ENCODE data around the gene ATRIP. TPM values are rescaled to one million over a fixed set of nuclear protein-coding genes. Genes with fewer than 3 reads are reported as not detected.
A peak's percentile ranks its signal among the peaks of the same experiment; 100 is the strongest.

ATRIP gene
- polyA plus RNA-seq, 1 donor from 2014 or later, result 11.1 TPM

DNA sequence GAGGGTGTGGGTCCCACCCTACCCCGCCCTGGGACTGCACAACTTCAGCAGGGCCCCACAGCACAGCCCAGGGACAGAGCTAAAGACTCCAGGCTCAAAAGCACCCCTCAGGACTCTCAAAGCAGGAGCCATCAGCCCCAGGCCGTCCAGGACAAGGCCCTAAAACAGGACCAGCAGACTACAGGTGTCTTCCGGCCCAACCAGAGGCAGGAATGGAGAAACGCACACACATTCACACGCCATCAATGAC, 26.1 kb downstream of the ATRIP start:
- H3K9me2 ChIP-seq (ENCODE audit: insufficient read depth, low read length), result no peaks in the 10 kb centered on the region
- H3K4me2 ChIP-seq (ENCODE audit: low read length), result peak overlapping the region; percentile 77
- no peaks in the 10 kb centered on the region for H3F3A ChIP-seq (ENCODE audit: insufficient read depth, low read length, poor library complexity, severe bottlenecking)
- TF ChIP-seq, protein P1, sequence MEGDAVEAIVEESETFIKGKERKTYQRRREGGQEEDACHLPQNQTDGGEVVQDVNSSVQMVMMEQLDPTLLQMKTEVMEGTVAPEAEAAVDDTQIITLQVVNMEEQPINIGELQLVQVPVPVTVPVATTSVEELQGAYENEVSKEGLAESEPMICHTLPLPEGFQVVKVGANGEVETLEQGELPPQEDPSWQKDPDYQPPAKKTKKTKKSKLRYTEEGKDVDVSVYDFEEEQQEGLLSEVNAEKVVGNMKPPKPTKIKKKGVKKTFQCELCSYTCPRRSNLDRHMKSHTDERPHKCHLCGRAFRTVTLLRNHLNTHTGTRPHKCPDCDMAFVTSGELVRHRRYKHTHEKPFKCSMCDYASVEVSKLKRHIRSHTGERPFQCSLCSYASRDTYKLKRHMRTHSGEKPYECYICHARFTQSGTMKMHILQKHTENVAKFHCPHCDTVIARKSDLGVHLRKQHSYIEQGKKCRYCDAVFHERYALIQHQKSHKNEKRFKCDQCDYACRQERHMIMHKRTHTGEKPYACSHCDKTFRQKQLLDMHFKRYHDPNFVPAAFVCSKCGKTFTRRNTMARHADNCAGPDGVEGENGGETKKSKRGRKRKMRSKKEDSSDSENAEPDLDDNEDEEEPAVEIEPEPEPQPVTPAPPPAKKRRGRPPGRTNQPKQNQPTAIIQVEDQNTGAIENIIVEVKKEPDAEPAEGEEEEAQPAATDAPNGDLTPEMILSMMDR (IDR thresholded peaks at IDR 0.05; ENCODE audit: poor library complexity, severe bottlenecking), result no peak
- TF ChIP-seq, protein P2, sequence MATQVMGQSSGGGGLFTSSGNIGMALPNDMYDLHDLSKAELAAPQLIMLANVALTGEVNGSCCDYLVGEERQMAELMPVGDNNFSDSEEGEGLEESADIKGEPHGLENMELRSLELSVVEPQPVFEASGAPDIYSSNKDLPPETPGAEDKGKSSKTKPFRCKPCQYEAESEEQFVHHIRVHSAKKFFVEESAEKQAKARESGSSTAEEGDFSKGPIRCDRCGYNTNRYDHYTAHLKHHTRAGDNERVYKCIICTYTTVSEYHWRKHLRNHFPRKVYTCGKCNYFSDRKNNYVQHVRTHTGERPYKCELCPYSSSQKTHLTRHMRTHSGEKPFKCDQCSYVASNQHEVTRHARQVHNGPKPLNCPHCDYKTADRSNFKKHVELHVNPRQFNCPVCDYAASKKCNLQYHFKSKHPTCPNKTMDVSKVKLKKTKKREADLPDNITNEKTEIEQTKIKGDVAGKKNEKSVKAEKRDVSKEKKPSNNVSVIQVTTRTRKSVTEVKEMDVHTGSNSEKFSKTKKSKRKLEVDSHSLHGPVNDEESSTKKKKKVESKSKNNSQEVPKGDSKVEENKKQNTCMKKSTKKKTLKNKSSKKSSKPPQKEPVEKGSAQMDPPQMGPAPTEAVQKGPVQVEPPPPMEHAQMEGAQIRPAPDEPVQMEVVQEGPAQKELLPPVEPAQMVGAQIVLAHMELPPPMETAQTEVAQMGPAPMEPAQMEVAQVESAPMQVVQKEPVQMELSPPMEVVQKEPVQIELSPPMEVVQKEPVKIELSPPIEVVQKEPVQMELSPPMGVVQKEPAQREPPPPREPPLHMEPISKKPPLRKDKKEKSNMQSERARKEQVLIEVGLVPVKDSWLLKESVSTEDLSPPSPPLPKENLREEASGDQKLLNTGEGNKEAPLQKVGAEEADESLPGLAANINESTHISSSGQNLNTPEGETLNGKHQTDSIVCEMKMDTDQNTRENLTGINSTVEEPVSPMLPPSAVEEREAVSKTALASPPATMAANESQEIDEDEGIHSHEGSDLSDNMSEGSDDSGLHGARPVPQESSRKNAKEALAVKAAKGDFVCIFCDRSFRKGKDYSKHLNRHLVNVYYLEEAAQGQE (IDR thresholded peaks at IDR 0.05; ENCODE audit: borderline replicate concordance), result no peak
- TF ChIP-seq RAD21 (conservative IDR thresholded peaks at IDR 0.05) (no peak), POLR2AphosphoS5 (IDR thresholded peaks at IDR 0.05) (no peak), MXI1 (conservative IDR thresholded peaks at IDR 0.05; ENCODE audit: poor library complexity, severe bottlenecking) (no peak), EZH2 (IDR thresholded peaks at IDR 0.05; ENCODE audit: borderline replicate concordance, insufficient read depth, low read length, poor library complexity, severe bottlenecking) (no peak), TAF1 (IDR thresholded peaks at IDR 0.05; ENCODE audit: low read depth) (peak; percentile 33)
- H3K4me3 ChIP-seq (ENCODE audit: low read length), result peak overlapping the region; percentile 73
- H4K20me1 ChIP-seq (ENCODE audit: insufficient read depth), result no peaks in the 10 kb centered on the region
- no peaks in the 10 kb centered on the region for H3K9me3 ChIP-seq (ENCODE audit: low read length)
- no peaks in the 10 kb centered on the region for H3K36me3 ChIP-seq (ENCODE audit: insufficient read depth, low read length)
- H2AFZ ChIP-seq (ENCODE audit: low read depth, low read length), result peak overlapping the region; percentile 99
- peaks cover 15% of the 10 kb centered on the region for H3K79me2 ChIP-seq (replicated peaks; ENCODE audit: insufficient read depth, low read length)
- peak overlapping the region; percentile 90 for H3K9ac ChIP-seq (ENCODE audit: low read length)
- H3K27me3 ChIP-seq (ENCODE audit: insufficient read depth, low read depth, low read length), result no peaks in the 10 kb centered on the region
- peak overlapping the region; percentile 89 for H3K27ac ChIP-seq (ENCODE audit: low read length)

DNA sequence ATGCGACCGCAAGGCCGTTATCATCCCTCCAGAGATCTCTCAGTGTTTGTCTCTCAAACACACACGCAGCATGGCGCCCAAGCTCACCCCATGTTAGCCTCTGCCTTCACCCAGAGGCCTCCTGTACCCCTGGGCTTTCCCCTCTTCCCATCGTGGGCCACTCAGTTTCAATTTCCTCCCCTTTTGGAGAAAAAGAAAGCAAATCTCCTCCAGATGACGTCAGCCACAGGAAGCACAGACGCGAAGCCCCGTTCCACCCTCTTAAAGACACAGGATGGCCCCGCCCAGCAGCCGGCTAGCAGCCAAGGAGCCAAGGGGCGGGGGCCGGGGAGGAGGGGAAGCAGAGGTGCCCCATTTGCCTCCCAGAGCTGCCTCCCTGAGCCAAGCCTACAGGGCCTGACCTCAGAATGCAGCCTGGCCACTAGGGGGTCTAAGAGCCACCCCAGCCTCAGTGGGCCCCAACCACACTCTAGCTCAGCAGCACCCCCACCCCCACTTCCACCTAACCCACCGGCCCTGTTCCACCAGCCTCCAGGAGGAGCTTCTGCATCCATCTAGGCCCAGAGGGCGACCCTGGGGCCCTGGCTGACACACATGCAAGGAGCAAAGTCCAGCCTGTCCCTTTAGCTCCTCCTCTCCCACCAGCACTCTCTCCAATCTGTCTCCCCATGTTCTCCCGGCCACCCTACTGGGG, 26.5 kb downstream of the ATRIP start:
- Histone ChIP-seq H3K27me3 (ENCODE audit: insufficient read depth, low read depth, low read length) (no peaks in the 10 kb centered on the region), H3K36me3 (ENCODE audit: insufficient read depth, low read length) (no peaks in the 10 kb centered on the region), H3K9me3 (ENCODE audit: low read length) (no peaks in the 10 kb centered on the region), H3K9me2 (ENCODE audit: insufficient read depth, low read length) (no peaks in the 10 kb centered on the region), H3K79me2 (replicated peaks; ENCODE audit: insufficient read depth, low read length) (peaks cover 15% of the 10 kb centered on the region), H2AFZ (ENCODE audit: low read depth, low read length) (peak overlapping the region; percentile 99), H3K4me3 (ENCODE audit: low read length) (peak overlapping the region; percentile 73), H3K27ac (ENCODE audit: low read length) (peak overlapping the region; percentile 89), H4K20me1 (ENCODE audit: insufficient read depth) (no peaks in the 10 kb centered on the region), H3F3A (ENCODE audit: insufficient read depth, low read length, poor library complexity, severe bottlenecking) (no peaks in the 10 kb centered on the region), H3K4me2 (ENCODE audit: low read length) (peak overlapping the region; percentile 77), H3K9ac (ENCODE audit: low read length) (peak overlapping the region; percentile 90)
- peak; percentile 38 for TF ChIP-seq EP300 (conservative IDR thresholded peaks at IDR 0.05; ENCODE audit: poor library complexity, severe bottlenecking)
- TF ChIP-seq, protein P1 (IDR thresholded peaks at IDR 0.05; ENCODE audit: poor library complexity, severe bottlenecking), result peak; percentile 62
- TF ChIP-seq, protein P2 (IDR thresholded peaks at IDR 0.05; ENCODE audit: borderline replicate concordance), result peak; percentile 71
- TF ChIP-seq SMC3 (conservative IDR thresholded peaks at IDR 0.05; ENCODE audit: poor library complexity), result no peak
- no peak for TF ChIP-seq EZH2 (IDR thresholded peaks at IDR 0.05; ENCODE audit: borderline replicate concordance, insufficient read depth, low read length, poor library complexity, severe bottlenecking)
- peak; percentile 24 for TF ChIP-seq TAF1 (IDR thresholded peaks at IDR 0.05; ENCODE audit: low read depth)
- peak; percentile 75 for TF ChIP-seq MXI1 (conservative IDR thresholded peaks at IDR 0.05; ENCODE audit: poor library complexity, severe bottlenecking)
- no peak for TF ChIP-seq RAD21 (conservative IDR thresholded peaks at IDR 0.05)
- TF ChIP-seq POLR2AphosphoS5 (IDR thresholded peaks at IDR 0.05), result peak; percentile 84

Data from neural cell (in vitro differentiated cells).